A549 (cell line): ENCODE data around the gene SMURF1. TPM values are rescaled to one million over a fixed set of nuclear protein-coding genes. Genes with fewer than 3 reads are reported as not detected.

Experiments
- ATAC-seq, 2 experiments: fragments of 200-7000 bp in 1 of 2; fragments of >200 bp in 1 of 2; cut with Nextera tagmentation in 1 of 2; cut with Tn5 transposase in 1 of 2; 3 replicates each; pipeline versions ENCODE4 v1.8.0 to v1.9.1; 2018 to 2020; ENCODE audit warnings: mild to moderate bottlenecking in 1 of 2, moderate library complexity in 1 of 2
- CTCF ChIA-PET: fragments of 300-600 bp; sonication (Branson Sonifier 250); formaldehyde crosslinking; extraction: SDS; loops from one replicate; lab custom pipeline; 2021; ENCODE audit warnings: antibody characterized with exemption, inconsistent platforms; lab: Yijun Ruan, JAX
- POLR2A ChIA-PET: fragments of 350-600 bp; formaldehyde crosslinking; extraction: SDS; loops from one replicate; lab custom pipeline; 2021; ENCODE audit warnings: antibody characterized with exemption, inconsistent platforms; lab: Yijun Ruan, JAX
- DNase-seq, 2 experiments: peaks; one replicate each; pipeline versions ENCODE4 v3.0.0 to v3.0.0-alpha.2; 2011 to 2016; ENCODE audit warnings: low read depth in 1 of 2, low spot score in 1 of 2
- FAIRE-seq: peaks from 2 replicates; lab custom pipeline; 2011; peaks lifted over from hg19 to GRCh38; lab: Jason Lieb, UNC
- H3K27ac ChIP-seq, 2 experiments: fragments of >200 bp; sonication (Bioruptor Twin); formaldehyde crosslinking; 3 replicates each; pipeline ENCODE4 v1.5.1; 2016 to 2017
- H3K4me1 ChIP-seq: fragments of >200 bp; sonication (Bioruptor Twin); formaldehyde crosslinking; 3 replicates; pipeline ENCODE4 v1.6.1; 2016
- H3K4me2 ChIP-seq: fragments of >200 bp; sonication (Bioruptor Twin); formaldehyde crosslinking; 3 replicates; pipeline ENCODE4 v1.6.1; 2016
- H3K4me3 ChIP-seq: fragments of >200 bp; sonication (Bioruptor Twin); formaldehyde crosslinking; 3 replicates; pipeline ENCODE4 v1.5.1; 2016
- H3K9me3 ChIP-seq: fragments of >200 bp; sonication (Bioruptor Twin); formaldehyde crosslinking; 3 replicates; pipeline ENCODE4 v1.6.1; 2016
- ATOH8 ChIP-seq: fragments of 250-450 bp; sonication (Bioruptor Pico); IDR thresholded peaks from 2 replicates; pipeline ENCODE4 v1.5.0; 2020; ENCODE audit warnings: low read depth, mild to moderate bottlenecking, moderate library complexity
- BCL3 ChIP-seq: fragments of >200 bp; sonication (Bioruptor Twin); formaldehyde crosslinking; IDR thresholded peaks from 3 replicates; pipeline ENCODE4 v1.6.1; 2016
- CHD4 ChIP-seq: fragments of 200-600 bp; sonication (generic); IDR thresholded peaks from 2 replicates; pipeline ENCODE4 v1.6.1; 2016; ENCODE audit warnings: antibody characterized with exemption, mild to moderate bottlenecking, borderline replicate concordance
- EHF ChIP-seq: fragments of 250-450 bp; sonication (Bioruptor Pico); IDR thresholded peaks from 2 replicates; pipeline ENCODE4 v1.5.0; 2020; ENCODE audit warnings: mild to moderate bottlenecking
- ESRRA ChIP-seq: fragments of 150-350 bp; IDR thresholded peaks from 2 replicates; pipeline ENCODE4 v1.6.1; 2014; ENCODE audit warnings: mild to moderate bottlenecking, low read length, borderline replicate concordance
- FOSB ChIP-seq: fragments of 250-450 bp; sonication (Bioruptor Pico); IDR thresholded peaks from 2 replicates; pipeline ENCODE4 v1.5.0; 2020; ENCODE audit warnings: mild to moderate bottlenecking, moderate library complexity
- HDAC2 ChIP-seq: fragments of 200-600 bp; sonication (generic); IDR thresholded peaks from 2 replicates; pipeline ENCODE4 v1.6.1; 2016
- HOXB13 ChIP-seq: fragments of 250-450 bp; sonication (Bioruptor Pico); IDR thresholded peaks from 2 replicates; pipeline ENCODE4 v1.5.0; 2020; ENCODE audit warnings: low read depth, mild to moderate bottlenecking, moderate library complexity
- JUN ChIP-seq, 2 experiments: fragments of >200 bp; sonication (Bioruptor Twin); formaldehyde crosslinking; IDR thresholded peaks; 2 replicates in 1 of 2; 3 replicates in 1 of 2; pipeline ENCODE4 v1.6.1; 2016 to 2017
- KDM5A ChIP-seq: fragments of 200-600 bp; sonication (generic); IDR thresholded peaks from 2 replicates; pipeline ENCODE4 v1.6.1; 2016; ENCODE audit warnings: antibody characterized with exemption, mild to moderate bottlenecking
- MAZ ChIP-seq: fragments of 150-350 bp; IDR thresholded peaks from 2 replicates; pipeline ENCODE4 v1.6.1; 2014; ENCODE audit warnings: antibody characterized with exemption, low read depth, low read length, borderline replicate concordance
- PHF8 ChIP-seq: fragments of 200-600 bp; sonication (generic); IDR thresholded peaks from 2 replicates; pipeline ENCODE4 v1.6.1; 2016; ENCODE audit warnings: low read depth, mild to moderate bottlenecking, antibody characterized with exemption, moderate library complexity, borderline replicate concordance
- RAD21 ChIP-seq, 2 experiments: fragments of >200 bp in 1 of 2; sonication (Bioruptor Twin) in 1 of 2; formaldehyde crosslinking in 1 of 2; IDR thresholded peaks in 1 of 2; conservative IDR thresholded peaks in 1 of 2; 2 replicates in 1 of 2; 3 replicates in 1 of 2; pipeline ENCODE4 v1.6.1; 2012 to 2018; ENCODE audit warnings: inconsistent platforms in 1 of 2
- SMC3 ChIP-seq: fragments of >200 bp; sonication (Bioruptor Twin); formaldehyde crosslinking; IDR thresholded peaks from 3 replicates; pipeline ENCODE4 v1.6.1; 2018; ENCODE audit warnings: inconsistent platforms
- TFCP2L1 ChIP-seq: fragments of 250-450 bp; sonication (Bioruptor Pico); IDR thresholded peaks from 2 replicates; pipeline ENCODE4 v1.5.0; 2021; ENCODE audit warnings: mild to moderate bottlenecking
- TP53 ChIP-seq: fragments of 250-450 bp; sonication (Bioruptor Pico); IDR thresholded peaks from 2 replicates; pipeline ENCODE4 v1.5.0; 2021; ENCODE audit warnings: mild to moderate bottlenecking, moderate library complexity
- ZC3H11A ChIP-seq: fragments of 450-650 bp; IDR thresholded peaks from 2 replicates; pipeline ENCODE4 v1.6.1; 2014; ENCODE audit warnings: antibody characterized with exemption, mild to moderate bottlenecking
- WGBS: methylation state at CpG from one replicate; pipeline ENCODE4 v1.1.6; 2017; ENCODE audit errors: missing lambda C conversion rate; 5-methylcytosine and 5-hydroxymethylcytosine counted together
- polyA plus RNA-seq, 4 experiments: library from polyadenylated mRNA; depleted of rRNA in 3 of 4; stranded (reverse); fragments of >200 nt; fragmentation: RNase III in 1 of 4; extraction: RNeasy Plus Mini Kit Qiagen cat#74134 plus additional on column Dnase treatment in 1 of 4; gene quantifications; 2 replicates in 3 of 4; 3 replicates in 1 of 4; pipeline ENCODE4 v1.2.3, GENCODE V29; 2011 to 2017
- TF ChIP-seq, protein P1 (sequence below): IDR thresholded peaks from 2 replicates; pipeline ENCODE4 v1.6.1; 2012
- TF ChIP-seq, protein P2 (sequence below): fragments of >200 bp; sonication (Bioruptor Twin); formaldehyde crosslinking; IDR thresholded peaks from 3 replicates; pipeline ENCODE4 v1.5.1; 2016

Gene SMURF1
- polyA plus RNA-seq, 2 of the 4 experiments (the other 2 are of a cell fraction) = 13.8 to 22.1 TPM

DNA sequence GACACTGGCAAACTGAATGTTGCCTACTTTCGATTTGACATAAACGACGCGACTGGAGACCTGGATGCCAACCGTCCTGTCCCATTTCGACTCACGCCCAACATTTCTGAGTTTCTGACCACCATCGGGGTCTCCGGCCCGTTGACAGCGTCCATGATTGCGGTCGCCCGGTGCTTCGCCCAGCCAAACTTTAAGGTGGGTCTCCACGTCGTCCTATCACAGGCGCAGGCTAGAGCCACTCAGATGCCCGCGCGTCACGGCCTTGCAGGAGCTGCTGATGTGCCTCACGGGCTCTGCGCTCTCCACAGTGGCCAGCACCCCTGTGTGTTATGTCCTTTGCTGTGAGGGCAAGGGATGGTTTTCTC lies 132.6 kb downstream of the SMURF1 start:
- Histone ChIP-seq H3K27ac (no peak overlapping the region), H3K4me2 (no peak overlapping the region), H3K4me3 (no peak overlapping the region), H3K4me1 (no peaks in the 10 kb centered on the region), H3K9me3 (no peaks in the 10 kb centered on the region)
- no peak for TF ChIP-seq KDM5A
- TF ChIP-seq CHD4 = no peak
- TF ChIP-seq, protein P1, sequence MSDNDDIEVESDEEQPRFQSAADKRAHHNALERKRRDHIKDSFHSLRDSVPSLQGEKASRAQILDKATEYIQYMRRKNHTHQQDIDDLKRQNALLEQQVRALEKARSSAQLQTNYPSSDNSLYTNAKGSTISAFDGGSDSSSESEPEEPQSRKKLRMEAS = no peak
- TF ChIP-seq TFCP2L1 (CRISPR knock-in tag) = no peak
- TF ChIP-seq TP53 (CRISPR knock-in tag) = no peak
- TF ChIP-seq JUN (IDR thresholded peaks at IDR 0.05) = no peak
- no peak for TF ChIP-seq RAD21 (conservative IDR thresholded peaks at IDR 0.05 in 1 of 2, IDR thresholded peaks at IDR 0.05 in 1 of 2)
- no peak for TF ChIP-seq FOSB (CRISPR knock-in tag)
- TF ChIP-seq MAZ = no peak
- no peak for TF ChIP-seq ATOH8 (CRISPR knock-in tag)
- no peak for TF ChIP-seq BCL3
- 97% methylated on average over 24 of the region's 24 CpGs for WGBS
- CTCF ChIA-PET = no interaction called here
- DNase-seq (no peak), FAIRE-seq (no peak), ATAC-seq (no peak)
- POLR2A ChIA-PET = no interaction called here

GRCh38 chr7:99010281-99010680 lies 133.6 kb downstream of the SMURF1 start:
- Histone ChIP-seq H3K4me2 (no peak overlapping the region), H3K4me1 (no peaks in the 10 kb centered on the region), H3K4me3 (no peak overlapping the region), H3K27ac (no peak overlapping the region), H3K9me3 (no peaks in the 10 kb centered on the region)
- no peak for FAIRE-seq
- ChIA-PET CTCF (no interaction called here), POLR2A (no interaction called here)
- ATAC-seq = no peak
- WGBS = 89% methylated on average over 9 of the region's 9 CpGs
- DNase-seq = no peak
- no peak for TF ChIP-seq CHD4
- TF ChIP-seq, protein P2, sequence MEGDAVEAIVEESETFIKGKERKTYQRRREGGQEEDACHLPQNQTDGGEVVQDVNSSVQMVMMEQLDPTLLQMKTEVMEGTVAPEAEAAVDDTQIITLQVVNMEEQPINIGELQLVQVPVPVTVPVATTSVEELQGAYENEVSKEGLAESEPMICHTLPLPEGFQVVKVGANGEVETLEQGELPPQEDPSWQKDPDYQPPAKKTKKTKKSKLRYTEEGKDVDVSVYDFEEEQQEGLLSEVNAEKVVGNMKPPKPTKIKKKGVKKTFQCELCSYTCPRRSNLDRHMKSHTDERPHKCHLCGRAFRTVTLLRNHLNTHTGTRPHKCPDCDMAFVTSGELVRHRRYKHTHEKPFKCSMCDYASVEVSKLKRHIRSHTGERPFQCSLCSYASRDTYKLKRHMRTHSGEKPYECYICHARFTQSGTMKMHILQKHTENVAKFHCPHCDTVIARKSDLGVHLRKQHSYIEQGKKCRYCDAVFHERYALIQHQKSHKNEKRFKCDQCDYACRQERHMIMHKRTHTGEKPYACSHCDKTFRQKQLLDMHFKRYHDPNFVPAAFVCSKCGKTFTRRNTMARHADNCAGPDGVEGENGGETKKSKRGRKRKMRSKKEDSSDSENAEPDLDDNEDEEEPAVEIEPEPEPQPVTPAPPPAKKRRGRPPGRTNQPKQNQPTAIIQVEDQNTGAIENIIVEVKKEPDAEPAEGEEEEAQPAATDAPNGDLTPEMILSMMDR = no peak
- TF ChIP-seq HDAC2 = no peak
- TF ChIP-seq EHF = no peak
- TF ChIP-seq HOXB13 (CRISPR knock-in tag) = no peak
- no peak for TF ChIP-seq JUN (IDR thresholded peaks at IDR 0.05)
- no peak for TF ChIP-seq SMC3
- no peak for TF ChIP-seq ZC3H11A
- TF ChIP-seq, all 56 proteins: peak for 0

DNA sequence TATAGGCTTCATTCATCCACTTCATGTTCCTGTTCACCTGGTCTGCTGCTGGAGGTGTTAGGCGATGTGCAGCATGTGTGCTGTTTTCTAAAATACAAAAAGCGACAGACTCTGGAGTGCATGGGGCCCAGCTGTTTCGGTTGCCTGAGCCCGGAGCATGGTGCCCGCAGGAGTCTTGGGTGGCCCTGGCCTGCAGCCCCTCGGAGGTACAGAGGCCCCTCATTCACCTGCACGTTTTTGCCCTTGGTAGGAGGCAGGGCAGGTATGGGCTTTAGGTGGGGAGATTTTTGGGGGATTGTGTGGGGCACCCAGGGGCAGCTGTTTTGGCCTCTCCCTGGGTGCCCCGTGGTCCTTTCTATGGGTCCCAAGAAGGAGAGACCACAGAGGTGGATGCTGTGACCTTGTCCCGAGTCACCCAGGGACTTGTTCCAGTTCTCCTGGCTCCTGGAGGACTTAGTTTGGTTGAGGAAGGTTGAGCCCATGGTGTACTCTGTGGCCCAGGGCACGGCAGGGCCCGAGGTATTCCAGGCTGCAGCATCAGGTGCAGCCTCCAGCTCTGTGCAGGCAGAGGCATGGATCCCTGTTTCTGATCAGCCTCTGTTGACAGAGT lies 134.9 kb downstream of the SMURF1 start:
- FAIRE-seq = no peak
- 80% methylated on average over 8 of the region's 11 CpGs for WGBS
- TF ChIP-seq, protein P1 = no peak
- TF ChIP-seq SMC3 (no peak), HOXB13 (CRISPR knock-in tag) (no peak), ESRRA (no peak), PHF8 (no peak)
- TF ChIP-seq, all 56 proteins: peak for 0
- ChIA-PET CTCF (interaction anchor here (0.9 kb wide), 1 partner anchor 17 kb away, joined by 3 read pairs; no protein-coding TSS in a partner anchor), POLR2A (no interaction called here)
- Histone ChIP-seq H3K4me1 (no peaks in the 10 kb centered on the region), H3K9me3 (no peaks in the 10 kb centered on the region), H3K4me3 (no peak overlapping the region), H3K27ac (no peak overlapping the region), H3K4me2 (no peak overlapping the region)
- DNase-seq (no peak), ATAC-seq (no peak)
